Activated naive CD8-positive, alpha-beta T cell treated with anti-CD3 and anti-CD28 coated beads for 36 hours (primary cell): ENCODE measurements around the gene UNC119. TPM values are rescaled to one million over a fixed set of nuclear protein-coding genes. Genes with fewer than 3 reads are reported as not detected.

ENCODE experiments used
- DNase-seq: peaks from one replicate; pipeline ENCODE4 v3.0.0; 2021
- H3K27ac Mint-ChIP-seq: one replicate; pipeline ENCODE4 v1.8.0; 2022; ENCODE audit warnings: mild to moderate bottlenecking, moderate library complexity, mixed read lengths
- H3K27me3 Mint-ChIP-seq: one replicate; pipeline ENCODE4 v1.8.0; 2022; ENCODE audit warnings: mild to moderate bottlenecking, mixed read lengths
- H3K36me3 Mint-ChIP-seq: one replicate; pipeline ENCODE4 v1.8.0; 2021; ENCODE audit warnings: mild to moderate bottlenecking, mixed read lengths
- H3K4me1 Mint-ChIP-seq: one replicate; pipeline ENCODE4 v1.8.0; 2021; ENCODE audit warnings: mixed read lengths
- H3K4me3 Mint-ChIP-seq: one replicate; pipeline ENCODE4 v1.8.0; 2022; ENCODE audit warnings: mild to moderate bottlenecking, moderate library complexity, mixed read lengths
- H3K9me3 Mint-ChIP-seq: one replicate; pipeline ENCODE4 v1.8.0; 2022; ENCODE audit warnings: mixed read lengths
- total RNA-seq, 2 experiments: library from RNA; stranded (reverse); gene quantifications; one replicate each; pipeline ENCODE4 v1.2.3, GENCODE V29; 2021

The UNC119 gene
- total RNA-seq, 2 experiments from 2014 or later: 31.5 to 34.3 TPM

- DNase-seq: no peak
- Mint-ChIP-seq H3K27ac (no peak overlapping the region), H3K4me3 (no peak overlapping the region), H3K27me3 (peaks cover 17% of the 10 kb centered on the region), H3K9me3 (no peaks in the 10 kb centered on the region), H3K36me3 (no peaks in the 10 kb centered on the region), H3K4me1 (no peaks in the 10 kb centered on the region)
These were observed 44.7 kb downstream of the UNC119 start for GRCh38 chr17:28507567-28508203.

DNA sequence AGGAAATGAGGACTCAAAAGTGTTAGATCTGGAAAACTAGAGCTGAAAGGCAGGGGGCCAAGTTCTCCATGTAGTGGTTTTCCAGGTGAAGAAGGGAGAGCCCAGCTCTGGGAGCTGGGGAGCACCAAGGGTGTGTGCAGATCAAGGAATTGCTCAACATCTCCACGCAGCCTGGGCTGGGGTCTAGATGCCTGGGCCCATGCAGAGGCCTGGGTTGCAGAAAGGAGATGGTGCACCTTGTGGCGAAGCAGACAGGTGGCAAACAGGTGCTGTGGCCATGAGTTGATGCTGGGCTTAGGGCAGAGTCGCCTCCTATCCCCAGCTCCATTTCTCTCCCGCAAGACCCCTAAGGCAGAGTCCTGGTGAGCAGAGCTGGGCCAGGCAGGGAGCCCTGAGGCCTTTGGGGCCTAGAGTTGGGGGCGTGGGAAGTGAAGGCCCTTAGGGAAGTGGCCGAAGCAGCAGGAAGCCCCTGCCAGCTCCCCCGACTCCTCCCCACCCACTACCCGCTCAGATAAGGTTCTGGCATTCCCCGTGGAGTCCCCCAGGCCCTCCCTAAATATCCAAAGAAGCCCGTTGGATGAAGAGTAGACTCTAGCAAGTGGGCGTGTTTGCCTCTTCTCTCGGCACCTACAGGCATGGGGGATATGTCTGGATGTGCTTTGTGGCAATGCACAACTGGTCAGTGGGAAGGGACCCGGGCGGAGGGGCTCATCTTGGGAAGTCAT, 45.5 kb downstream of the UNC119 start:
- Mint-ChIP-seq H3K4me3 (no peak overlapping the region), H3K4me1 (no peaks in the 10 kb centered on the region), H3K27ac (no peak overlapping the region), H3K36me3 (no peaks in the 10 kb centered on the region), H3K27me3 (peaks cover 17% of the 10 kb centered on the region), H3K9me3 (no peaks in the 10 kb centered on the region)
- no peak for DNase-seq

GRCh38 chr17:28505986-28506665, 46.3 kb downstream of the UNC119 start, which contains the start of gene FOXN1:
TSS of gene FOXN1 (plus strand) at chr17:28506348. CDS start at chr17:28523970, 17,622 bp downstream.
- no peak within 1 kb of the TSS for H3K27ac Mint-ChIP-seq
- no peak for DNase-seq
- H3K4me1 Mint-ChIP-seq: no peaks in the 10 kb centered on the region
- no peaks in the 10 kb centered on the region for H3K36me3 Mint-ChIP-seq
- no peaks in the 10 kb centered on the region for H3K9me3 Mint-ChIP-seq
- no peak within 1 kb of the TSS for H3K4me3 Mint-ChIP-seq
- H3K27me3 Mint-ChIP-seq: peaks cover 17% of the 10 kb centered on the region

- H3K4me3 Mint-ChIP-seq: no peak overlapping the region
These were observed 49.0 kb downstream of the UNC119 start for GRCh38 chr17:28503420-28503819.

GRCh38 chr17:28501421-28502284, 50.8 kb downstream of the UNC119 start:
- Mint-ChIP-seq H3K36me3 (no peaks in the 10 kb centered on the region), H3K9me3 (no peaks in the 10 kb centered on the region), H3K4me1 (no peaks in the 10 kb centered on the region), H3K27ac (no peak overlapping the region), H3K27me3 (peaks cover 3% of the 10 kb centered on the region), H3K4me3 (no peak overlapping the region)
- no peak for DNase-seq

More at GRCh38 chr17:28503420-28503819, 49.0 kb downstream of the UNC119 start:
- H3K27me3 Mint-ChIP-seq: peaks cover 3% of the 10 kb centered on the region
- H3K9me3 Mint-ChIP-seq: no peaks in the 10 kb centered on the region
- H3K36me3 Mint-ChIP-seq: no peaks in the 10 kb centered on the region
- no peak for DNase-seq
- no peak overlapping the region for H3K27ac Mint-ChIP-seq
- no peaks in the 10 kb centered on the region for H3K4me1 Mint-ChIP-seq

GRCh38 chr17:28500712-28501379, 51.6 kb downstream of the UNC119 start:
- Mint-ChIP-seq H3K4me3 (no peak overlapping the region), H3K4me1 (no peaks in the 10 kb centered on the region), H3K27me3 (no peaks in the 10 kb centered on the region), H3K36me3 (no peaks in the 10 kb centered on the region), H3K27ac (no peak overlapping the region), H3K9me3 (no peaks in the 10 kb centered on the region)
- no peak for DNase-seq

- H3K4me1 Mint-ChIP-seq: peaks cover under 1% of the 10 kb centered on the region
- no peak overlapping the region for H3K27ac Mint-ChIP-seq
- H3K4me3 Mint-ChIP-seq: no peak overlapping the region
- DNase-seq: no peak
- H3K36me3 Mint-ChIP-seq: no peaks in the 10 kb centered on the region
- no peaks in the 10 kb centered on the region for H3K27me3 Mint-ChIP-seq
- no peaks in the 10 kb centered on the region for H3K9me3 Mint-ChIP-seq
These were observed 52.6 kb downstream of the UNC119 start for GRCh38 chr17:28499684-28500357.

GRCh38 chr17:28499364-28499664, 53.1 kb downstream of the UNC119 start:
- Mint-ChIP-seq H3K27me3 (no peaks in the 10 kb centered on the region), H3K4me3 (no peak overlapping the region), H3K9me3 (no peaks in the 10 kb centered on the region), H3K27ac (no peak overlapping the region), H3K4me1 (peaks cover 1% of the 10 kb centered on the region), H3K36me3 (no peaks in the 10 kb centered on the region)
- DNase-seq: no peak

- H3K27me3 Mint-ChIP-seq: no peaks in the 10 kb centered on the region
- H3K36me3 Mint-ChIP-seq: no peaks in the 10 kb centered on the region
- no peak overlapping the region for H3K27ac Mint-ChIP-seq
- H3K4me1 Mint-ChIP-seq: peaks cover 1% of the 10 kb centered on the region
- DNase-seq: no peak
- no peak overlapping the region for H3K4me3 Mint-ChIP-seq
- H3K9me3 Mint-ChIP-seq: no peaks in the 10 kb centered on the region
These were observed 53.6 kb downstream of the UNC119 start for GRCh38 chr17:28498652-28499363.

DNA sequence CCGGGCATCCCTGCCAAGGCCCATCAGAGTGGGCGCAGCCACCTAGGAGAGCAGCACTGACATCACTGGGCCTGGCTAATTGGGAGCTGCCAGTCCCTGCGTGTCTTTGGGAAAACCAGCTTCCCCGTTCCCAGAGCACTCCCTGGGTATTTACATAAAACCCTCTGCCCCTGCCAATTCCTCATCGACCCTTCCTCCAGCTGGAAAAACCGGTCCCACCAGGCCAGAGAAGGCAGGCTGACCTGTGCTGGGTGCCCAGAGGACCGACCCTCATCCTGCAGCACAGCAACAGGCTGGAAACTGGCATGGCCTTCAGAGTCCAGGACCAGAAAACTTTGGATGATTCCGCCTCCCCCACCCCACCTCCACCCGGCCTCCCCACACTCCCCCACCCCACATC, 54.5 kb downstream of the UNC119 start:
- peaks cover 3% of the 10 kb centered on the region for H3K4me1 Mint-ChIP-seq
- H3K4me3 Mint-ChIP-seq: no peak overlapping the region
- no peaks in the 10 kb centered on the region for H3K9me3 Mint-ChIP-seq
- H3K27me3 Mint-ChIP-seq: no peaks in the 10 kb centered on the region
- H3K27ac Mint-ChIP-seq: no peak overlapping the region
- no peaks in the 10 kb centered on the region for H3K36me3 Mint-ChIP-seq
- no peak for DNase-seq

Other genes with a start within 250 kb of the UNC119 start
- gene TMEM97, start 233.4 kb downstream of the UNC119 start, total RNA-seq: 10 to 100 TPM; 58.1 to 58.2 TPM
- 10 to 100 TPM; 17.0 to 21.4 TPM for gene IFT20, start 217.2 kb downstream of the UNC119 start, total RNA-seq
- gene TNFAIP1, start 216.9 kb downstream of the UNC119 start, total RNA-seq: 10 to 100 TPM; 22.2 to 23.2 TPM
- gene POLDIP2, start 195.1 kb downstream of the UNC119 start, total RNA-seq: 100 to 1,000 TPM; 125 to 126 TPM
- not detected for gene SEBOX, start 187.4 kb downstream of the UNC119 start, total RNA-seq
- gene VTN, start 182.3 kb downstream of the UNC119 start, total RNA-seq: under 1 TPM; 0.22 to 0.35 TPM
- 10 to 100 TPM; 25.7 to 29.0 TPM for gene SARM1, start 180.9 kb downstream of the UNC119 start, total RNA-seq
- 1 to 10 TPM; 5.2 to 6.1 TPM for gene SLC46A1, start 146.4 kb downstream of the UNC119 start, total RNA-seq
- not detected for gene SLC13A2, start 79.0 kb downstream of the UNC119 start, total RNA-seq
- gene FOXN1, start 46.3 kb downstream of the UNC119 start, total RNA-seq: not detected
- 10 to 100 TPM; 41.5 to 42.5 TPM for gene PIGS, start 18.9 kb upstream of the UNC119 start, total RNA-seq
- gene ALDOC, start 24.3 kb upstream of the UNC119 start, total RNA-seq: 10 to 100 TPM; 85.6 to 85.8 TPM
- 100 to 1,000 TPM; 111 to 122 TPM for gene SPAG5, start 46.4 kb upstream of the UNC119 start, total RNA-seq
- 10 to 100 TPM; 14.3 to 17.8 TPM for gene RSKR, start 61.6 kb upstream of the UNC119 start, total RNA-seq
- gene BLTP2, start 92.5 kb upstream of the UNC119 start, total RNA-seq: 100 to 1,000 TPM; 174 to 180 TPM
- 10 to 100 TPM; 36.8 to 37.2 TPM for gene SDF2, start 109.3 kb upstream of the UNC119 start, total RNA-seq
- 10 to 100 TPM; 77.0 to 77.9 TPM for gene SUPT6H, start 109.6 kb upstream of the UNC119 start, total RNA-seq
- 1 to 10 TPM; 3.1 to 3.9 TPM for gene PROCA1, start 159.3 kb upstream of the UNC119 start, total RNA-seq
- gene RAB34, start 165.2 kb upstream of the UNC119 start, total RNA-seq: 1 to 10 TPM; 7.6 to 8.2 TPM
- 1,000 to 10,000 TPM; 2,447 to 2,533 TPM for gene RPL23A, start 167.4 kb upstream of the UNC119 start, total RNA-seq
- gene TLCD1, start 173.6 kb upstream of the UNC119 start, total RNA-seq: 10 to 100 TPM; 15.5 to 17.8 TPM
- 1 to 10 TPM; 4.8 to 5.6 TPM for gene NEK8, start 176.2 kb upstream of the UNC119 start, total RNA-seq
- gene TRAF4, start 191.4 kb upstream of the UNC119 start, total RNA-seq: 100 to 1,000 TPM; 219 to 221 TPM